ENCODE results near the gene SNRNP27.

The SNRNP27 gene

DNA sequence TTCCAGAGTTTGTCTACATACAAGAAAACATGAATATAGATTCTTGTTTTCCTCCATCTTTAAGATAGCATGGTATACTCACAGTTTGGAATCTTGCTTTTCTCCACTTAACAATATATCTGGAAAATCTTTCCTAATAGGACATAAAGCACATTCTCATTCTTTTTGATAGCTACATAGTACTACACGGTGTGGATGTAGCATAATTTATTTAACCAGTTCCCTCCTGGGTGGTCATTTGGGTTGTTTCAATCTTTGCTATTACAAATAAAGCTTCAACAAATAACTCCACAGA, 40.8 kb downstream of the SNRNP27 start:
- no peaks in the 10 kb centered on the region for H3K27me3 ChIP-seq (ENCODE audit: control insufficient read depth in 5 of 5, insufficient read depth in 4 of 5, low read length in 5 of 5)
- H3K4me1 ChIP-seq (ENCODE audit: control insufficient read depth in 5 of 5, insufficient read depth in 5 of 5, low read length in 5 of 5), result peaks cover 2 to 26% (median 19%) of the 10 kb centered on the region in 5 donors
- no peak overlapping the region for H3K9ac ChIP-seq (ENCODE audit: low read length in 5 of 5)
- H3K9me3 ChIP-seq (ENCODE audit: control insufficient read depth in 5 of 5, low read length in 5 of 5), result no peaks in the 10 kb centered on the region
- H3K36me3 ChIP-seq (ENCODE audit: control insufficient read depth in 5 of 5, insufficient read depth in 5 of 5, low read length in 5 of 5), result peaks cover 19 to 45% (median 39%) of the 10 kb centered on the region in 5 donors
- H3K4me3 ChIP-seq (ENCODE audit: low read depth in 1 of 5, low read length in 5 of 5), result no peak overlapping the region
- H3K27ac ChIP-seq (ENCODE audit: low read depth, low read length), result peak overlapping the region; percentile 12

- H3K9me3 ChIP-seq (ENCODE audit: control insufficient read depth in 5 of 5, low read length in 5 of 5), result no peaks in the 10 kb centered on the region
- H3K4me3 ChIP-seq (ENCODE audit: low read depth in 1 of 5, low read length in 5 of 5), result no peak overlapping the region
- H3K27me3 ChIP-seq (ENCODE audit: control insufficient read depth in 5 of 5, insufficient read depth in 4 of 5, low read length in 5 of 5), result no peaks in the 10 kb centered on the region
- no peak overlapping the region for H3K9ac ChIP-seq (ENCODE audit: low read length in 5 of 5)
- H3K27ac ChIP-seq (ENCODE audit: low read depth, low read length), result no peak overlapping the region
- peaks cover 2 to 26% (median 19%) of the 10 kb centered on the region in 5 donors for H3K4me1 ChIP-seq (ENCODE audit: control insufficient read depth in 5 of 5, insufficient read depth in 5 of 5, low read length in 5 of 5)
- peaks cover 19 to 48% (median 41%) of the 10 kb centered on the region in 5 donors for H3K36me3 ChIP-seq (ENCODE audit: control insufficient read depth in 5 of 5, insufficient read depth in 5 of 5, low read length in 5 of 5)
Observed at GRCh38 chr2:69935011-69935410, 41.3 kb downstream of the SNRNP27 start.

- Histone ChIP-seq H3K9ac (ENCODE audit: low read length in 5 of 5) (no peak overlapping the region), H3K9me3 (ENCODE audit: control insufficient read depth in 5 of 5, low read length in 5 of 5) (no peaks in the 10 kb centered on the region), H3K27me3 (ENCODE audit: control insufficient read depth in 5 of 5, insufficient read depth in 4 of 5, low read length in 5 of 5) (no peaks in the 10 kb centered on the region), H3K36me3 (ENCODE audit: control insufficient read depth in 5 of 5, insufficient read depth in 5 of 5, low read length in 5 of 5) (peaks cover 27 to 63% (median 46%) of the 10 kb centered on the region in 5 donors), H3K4me3 (ENCODE audit: low read depth in 1 of 5, low read length in 5 of 5) (no peak overlapping the region), H3K4me1 (ENCODE audit: control insufficient read depth in 5 of 5, insufficient read depth in 5 of 5, low read length in 5 of 5) (peaks cover 2 to 23% (median 19%) of the 10 kb centered on the region in 5 donors), H3K27ac (ENCODE audit: low read depth, low read length) (no peak overlapping the region)
Observed at GRCh38 chr2:69936906-69937305, 43.1 kb downstream of the SNRNP27 start.

DNA sequence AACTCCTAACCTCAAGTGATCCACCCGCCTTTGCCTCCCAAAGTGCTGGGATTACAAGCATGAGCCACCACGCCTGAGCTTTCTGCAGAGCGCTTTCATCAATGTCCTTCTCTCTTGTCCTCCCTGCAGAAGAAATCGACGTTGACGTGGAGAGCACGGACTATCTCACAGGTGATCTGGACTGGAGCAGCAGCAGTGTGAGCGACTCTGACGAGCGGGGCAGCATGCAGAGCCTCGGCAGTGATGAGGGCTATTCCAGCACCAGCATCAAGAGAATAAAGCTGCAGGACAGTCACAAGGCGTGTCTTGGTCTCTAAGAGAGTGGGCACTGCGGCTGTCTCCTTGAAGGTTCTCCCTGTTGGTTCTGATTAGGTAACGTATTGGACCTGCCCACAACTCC, 44.2 kb downstream of the SNRNP27 start:
- H3K9me3 ChIP-seq (ENCODE audit: control insufficient read depth in 5 of 5, low read length in 5 of 5), result no peaks in the 10 kb centered on the region
- no peak overlapping the region for H3K4me3 ChIP-seq (ENCODE audit: low read depth in 1 of 5, low read length in 5 of 5)
- H3K9ac ChIP-seq (ENCODE audit: low read length in 5 of 5), result no peak overlapping the region
- peaks cover 2 to 19% (median 14%) of the 10 kb centered on the region in 5 donors for H3K4me1 ChIP-seq (ENCODE audit: control insufficient read depth in 5 of 5, insufficient read depth in 5 of 5, low read length in 5 of 5)
- peaks cover 35 to 72% (median 50%) of the 10 kb centered on the region in 5 donors for H3K36me3 ChIP-seq (ENCODE audit: control insufficient read depth in 5 of 5, insufficient read depth in 5 of 5, low read length in 5 of 5)
- no peaks in the 10 kb centered on the region for H3K27me3 ChIP-seq (ENCODE audit: control insufficient read depth in 5 of 5, insufficient read depth in 4 of 5, low read length in 5 of 5)
- H3K27ac ChIP-seq (ENCODE audit: low read depth, low read length), result no peak overlapping the region

GRCh38 chr2:69939722-69940121, 46.0 kb downstream of the SNRNP27 start:
- Histone ChIP-seq H3K9me3 (ENCODE audit: control insufficient read depth in 5 of 5, low read length in 5 of 5) (no peaks in the 10 kb centered on the region), H3K27ac (ENCODE audit: low read depth, low read length) (no peak overlapping the region), H3K36me3 (ENCODE audit: control insufficient read depth in 5 of 5, insufficient read depth in 5 of 5, low read length in 5 of 5) (peaks cover 35 to 79% (median 58%) of the 10 kb centered on the region in 5 donors), H3K4me3 (ENCODE audit: low read depth in 1 of 5, low read length in 5 of 5) (no peak overlapping the region), H3K27me3 (ENCODE audit: control insufficient read depth in 5 of 5, insufficient read depth in 4 of 5, low read length in 5 of 5) (no peaks in the 10 kb centered on the region), H3K9ac (ENCODE audit: low read length in 5 of 5) (no peak overlapping the region), H3K4me1 (ENCODE audit: control insufficient read depth in 5 of 5, insufficient read depth in 5 of 5, low read length in 5 of 5) (peaks cover 0 to 13% (median 0%) of the 10 kb centered on the region in 5 donors)

DNA sequence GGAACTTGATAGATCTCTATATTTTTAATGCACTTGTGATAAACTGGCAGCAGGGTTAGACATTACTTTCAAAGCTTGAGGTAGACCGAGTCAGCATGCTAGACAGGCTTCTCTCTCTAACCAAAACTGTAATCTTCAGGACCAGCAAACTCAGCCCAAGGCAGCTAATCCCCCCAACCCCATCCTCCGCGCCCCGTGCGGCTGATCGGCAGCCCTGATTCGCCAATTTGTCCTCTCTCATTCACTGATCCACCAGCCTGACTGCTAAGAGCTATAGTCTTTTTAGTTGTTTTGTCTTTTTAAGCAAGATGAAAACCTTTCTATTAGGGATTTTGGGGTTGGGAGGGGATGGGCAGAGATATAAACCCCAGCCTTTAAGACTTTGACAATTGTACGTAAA, 46.9 kb downstream of the SNRNP27 start:
- peaks cover 31 to 73% (median 53%) of the 10 kb centered on the region in 5 donors for H3K36me3 ChIP-seq (ENCODE audit: control insufficient read depth in 5 of 5, insufficient read depth in 5 of 5, low read length in 5 of 5)

GRCh38 chr2:69943000-69943842, 49.5 kb downstream of the SNRNP27 start:
- Histone ChIP-seq H3K36me3 (ENCODE audit: control insufficient read depth in 5 of 5, insufficient read depth in 5 of 5, low read length in 5 of 5) (peaks cover 26 to 50% (median 30%) of the 10 kb centered on the region in 5 donors), H3K4me1 (ENCODE audit: control insufficient read depth in 5 of 5, insufficient read depth in 5 of 5, low read length in 5 of 5) (peaks cover 0 to 13% (median 2%) of the 10 kb centered on the region in 5 donors)

More for the DNA sequence above, 46.9 kb downstream of the SNRNP27 start:
- no peak overlapping the region for H3K27ac ChIP-seq (ENCODE audit: low read depth, low read length)
- no peaks in the 10 kb centered on the region for H3K9me3 ChIP-seq (ENCODE audit: control insufficient read depth in 5 of 5, low read length in 5 of 5)
- H3K9ac ChIP-seq (ENCODE audit: low read length in 5 of 5), result no peak overlapping the region
- no peak overlapping the region for H3K4me3 ChIP-seq (ENCODE audit: low read depth in 1 of 5, low read length in 5 of 5)
- H3K4me1 ChIP-seq (ENCODE audit: control insufficient read depth in 5 of 5, insufficient read depth in 5 of 5, low read length in 5 of 5), result peaks cover 0 to 13% (median 0%) of the 10 kb centered on the region in 5 donors
- H3K27me3 ChIP-seq (ENCODE audit: control insufficient read depth in 5 of 5, insufficient read depth in 4 of 5, low read length in 5 of 5), result no peaks in the 10 kb centered on the region

GRCh38 chr2:69943843-69944525, 50.2 kb downstream of the SNRNP27 start:
- Histone ChIP-seq H3K9ac (ENCODE audit: low read length in 5 of 5) (no peak overlapping the region), H3K4me1 (ENCODE audit: control insufficient read depth in 5 of 5, insufficient read depth in 5 of 5, low read length in 5 of 5) (peaks cover 0 to 13% (median 4%) of the 10 kb centered on the region in 5 donors)

More at GRCh38 chr2:69943000-69943842, 49.5 kb downstream of the SNRNP27 start:
- Histone ChIP-seq H3K9ac (ENCODE audit: low read length in 5 of 5) (no peak overlapping the region), H3K4me3 (ENCODE audit: low read depth in 1 of 5, low read length in 5 of 5) (no peak overlapping the region), H3K9me3 (ENCODE audit: control insufficient read depth in 5 of 5, low read length in 5 of 5) (no peaks in the 10 kb centered on the region), H3K27ac (ENCODE audit: low read depth, low read length) (no peak overlapping the region), H3K27me3 (ENCODE audit: control insufficient read depth in 5 of 5, insufficient read depth in 4 of 5, low read length in 5 of 5) (peaks cover 0 to 3% (median 0%) of the 10 kb centered on the region in 5 donors)

GRCh38 chr2:69944756-69945155, 51.0 kb downstream of the SNRNP27 start:
- Histone ChIP-seq H3K9me3 (ENCODE audit: control insufficient read depth in 5 of 5, low read length in 5 of 5) (no peaks in the 10 kb centered on the region), H3K36me3 (ENCODE audit: control insufficient read depth in 5 of 5, insufficient read depth in 5 of 5, low read length in 5 of 5) (peaks cover 13 to 35% (median 19%) of the 10 kb centered on the region in 5 donors), H3K9ac (ENCODE audit: low read length in 5 of 5) (no peak overlapping the region), H3K27ac (ENCODE audit: low read depth, low read length) (no peak overlapping the region), H3K27me3 (ENCODE audit: control insufficient read depth in 5 of 5, insufficient read depth in 4 of 5, low read length in 5 of 5) (peaks cover 0 to 5% (median 0%) of the 10 kb centered on the region in 5 donors), H3K4me1 (ENCODE audit: control insufficient read depth in 5 of 5, insufficient read depth in 5 of 5, low read length in 5 of 5) (peaks cover 0 to 13% (median 4%) of the 10 kb centered on the region in 5 donors), H3K4me3 (ENCODE audit: low read depth in 1 of 5, low read length in 5 of 5) (no peak overlapping the region)

More at GRCh38 chr2:69943843-69944525, 50.2 kb downstream of the SNRNP27 start:
- Histone ChIP-seq H3K9me3 (ENCODE audit: control insufficient read depth in 5 of 5, low read length in 5 of 5) (no peaks in the 10 kb centered on the region), H3K27ac (ENCODE audit: low read depth, low read length) (no peak overlapping the region), H3K27me3 (ENCODE audit: control insufficient read depth in 5 of 5, insufficient read depth in 4 of 5, low read length in 5 of 5) (peaks cover 0 to 5% (median 0%) of the 10 kb centered on the region in 5 donors), H3K4me3 (ENCODE audit: low read depth in 1 of 5, low read length in 5 of 5) (no peak overlapping the region), H3K36me3 (ENCODE audit: control insufficient read depth in 5 of 5, insufficient read depth in 5 of 5, low read length in 5 of 5) (peaks cover 19 to 42% (median 22%) of the 10 kb centered on the region in 5 donors)

- H3K9me3 ChIP-seq (ENCODE audit: control insufficient read depth in 5 of 5, low read length in 5 of 5), result no peaks in the 10 kb centered on the region
- H3K4me1 ChIP-seq (ENCODE audit: control insufficient read depth in 5 of 5, insufficient read depth in 5 of 5, low read length in 5 of 5), result peaks cover 0 to 13% (median 4%) of the 10 kb centered on the region in 5 donors
- no peak overlapping the region for H3K4me3 ChIP-seq (ENCODE audit: low read depth in 1 of 5, low read length in 5 of 5)
- no peak overlapping the region for H3K9ac ChIP-seq (ENCODE audit: low read length in 5 of 5)
- H3K27me3 ChIP-seq (ENCODE audit: control insufficient read depth in 5 of 5, insufficient read depth in 4 of 5, low read length in 5 of 5), result peaks cover 0 to 5% (median 0%) of the 10 kb centered on the region in 5 donors
- peaks cover 11 to 29% (median 18%) of the 10 kb centered on the region in 5 donors for H3K36me3 ChIP-seq (ENCODE audit: control insufficient read depth in 5 of 5, insufficient read depth in 5 of 5, low read length in 5 of 5)
- no peak overlapping the region for H3K27ac ChIP-seq (ENCODE audit: low read depth, low read length)
Observed at GRCh38 chr2:69945441-69945840, 51.7 kb downstream of the SNRNP27 start.

Measured in subcutaneous abdominal adipose tissue (tissue), 5 donors.